Stimulated activated CD8-positive, alpha-beta memory T cell treated with anti-CD3 and anti-CD28 coated beads, Interleukin-2, amount 100 ng/mL, for 48 hours (primary cell): Measurements from ENCODE around the gene PGP.

Source experiments
- DNase-seq, 2 donors: peaks; one replicate each; pipeline ENCODE4 v3.0.0-alpha.2; 2020; ENCODE audit warnings: low read depth in 2 of 2

Gene PGP

GRCh38 chr16:2237102-2237482, 22.5 kb upstream of the PGP start:
- no peak for DNase-seq

- DNase-seq = no peak
Observed at GRCh38 chr16:2236337-2237101, 21.9 kb upstream of the PGP start, which contains the start of gene DNASE1L2. Gene DNASE1L2 (plus strand): TSS chr16:2236444. CDS start chr16:2236817, 373 bp downstream.

GRCh38 chr16:2235695-2236336, 21.2 kb upstream of the PGP start:
- no peak for DNase-seq

GRCh38 chr16:2235234-2235651, 20.6 kb upstream of the PGP start:
- no peak for DNase-seq

- DNase-seq = no peak
Observed at GRCh38 chr16:2234813-2235170, 20.2 kb upstream of the PGP start.

DNA sequence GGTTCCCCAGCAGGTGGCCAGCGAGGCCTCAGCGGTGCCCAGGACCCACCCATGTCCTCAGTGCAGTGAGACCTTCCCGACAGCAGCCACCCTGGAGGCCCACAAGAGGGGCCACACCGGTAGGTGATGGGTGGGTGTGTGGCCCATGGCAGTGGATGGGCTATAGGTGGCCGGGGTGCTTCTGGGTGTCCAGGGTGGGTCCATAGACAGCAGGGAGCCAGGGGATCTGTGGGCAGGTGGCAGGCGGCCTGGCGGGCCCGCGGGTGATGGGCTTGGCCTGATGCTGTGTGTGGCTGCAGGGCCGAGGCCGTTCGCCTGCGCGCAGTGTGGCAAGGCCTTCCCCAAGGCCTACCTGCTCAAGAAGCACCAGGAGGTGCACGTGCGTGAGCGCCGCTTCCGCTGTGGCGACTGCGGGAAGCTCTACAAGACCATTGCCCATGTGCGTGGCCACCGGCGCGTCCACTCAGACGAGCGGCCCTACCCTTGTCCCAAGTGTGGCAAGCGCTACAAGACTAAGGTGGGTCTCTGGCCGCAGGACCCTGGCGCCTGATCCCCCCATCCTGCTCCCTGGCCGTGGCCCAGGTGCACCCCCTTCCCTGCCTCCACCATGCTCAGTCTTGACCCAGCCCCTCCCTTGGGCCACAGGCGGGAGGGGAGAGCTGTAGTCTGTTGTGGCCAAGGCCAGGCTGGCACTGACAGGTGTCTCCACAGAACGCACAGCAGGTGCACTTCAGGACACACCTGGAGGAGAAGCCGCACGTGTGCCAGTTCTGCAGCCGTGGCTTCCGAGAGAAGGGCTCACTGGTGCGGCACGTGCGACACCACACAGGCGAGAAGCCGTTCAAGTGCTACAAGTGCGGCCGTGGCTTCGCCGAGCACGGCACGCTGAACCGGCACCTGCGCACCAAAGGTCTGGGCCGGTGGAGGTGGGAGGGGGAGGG, 19.5 kb upstream of the PGP start:
- DNase-seq = no peak

DNA sequence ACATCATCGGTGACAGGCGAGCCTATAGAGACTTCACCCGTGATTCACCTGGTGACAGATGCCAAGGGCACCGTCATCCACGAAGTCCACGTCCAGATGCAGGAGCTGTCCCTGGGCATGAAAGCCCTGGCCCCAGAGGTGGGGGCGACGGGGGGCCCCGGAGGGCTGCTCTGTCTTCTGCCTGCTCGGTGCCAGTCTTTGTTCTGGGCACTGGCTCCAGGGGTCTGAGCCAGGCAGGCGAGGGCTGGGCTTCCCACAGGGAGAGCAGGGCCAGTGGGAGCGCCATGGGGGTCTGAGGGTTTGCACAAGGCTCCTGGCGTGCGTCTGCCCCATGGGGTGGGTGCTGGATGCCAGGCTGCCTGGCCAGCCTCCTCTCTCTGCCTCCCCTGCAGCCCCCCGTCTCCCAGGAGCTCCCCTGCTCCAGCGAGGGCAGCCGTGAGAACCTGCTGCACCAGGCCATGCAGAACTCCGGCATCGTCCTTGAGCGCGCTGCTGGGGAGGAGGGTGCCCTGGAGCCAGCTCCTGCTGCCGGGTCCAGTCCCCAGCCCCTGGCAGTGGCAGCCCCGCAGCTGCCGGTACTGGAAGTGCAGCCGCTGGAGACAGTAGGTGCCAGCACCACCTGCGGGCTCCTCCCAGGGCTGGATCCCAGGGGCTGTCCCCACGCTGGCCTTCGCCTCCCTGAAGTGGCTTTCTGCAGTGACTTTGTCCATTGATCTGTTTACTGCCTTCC, 18.6 kb upstream of the PGP start:
- DNase-seq = no peak

GRCh38 chr16:2232094-2232990, 17.7 kb upstream of the PGP start:
- no peak for DNase-seq

GRCh38 chr16:2231016-2231931, 16.6 kb upstream of the PGP start:
- DNase-seq = no peak

GRCh38 chr16:2230376-2230775, 15.7 kb upstream of the PGP start:
- DNase-seq = no peak

DNA sequence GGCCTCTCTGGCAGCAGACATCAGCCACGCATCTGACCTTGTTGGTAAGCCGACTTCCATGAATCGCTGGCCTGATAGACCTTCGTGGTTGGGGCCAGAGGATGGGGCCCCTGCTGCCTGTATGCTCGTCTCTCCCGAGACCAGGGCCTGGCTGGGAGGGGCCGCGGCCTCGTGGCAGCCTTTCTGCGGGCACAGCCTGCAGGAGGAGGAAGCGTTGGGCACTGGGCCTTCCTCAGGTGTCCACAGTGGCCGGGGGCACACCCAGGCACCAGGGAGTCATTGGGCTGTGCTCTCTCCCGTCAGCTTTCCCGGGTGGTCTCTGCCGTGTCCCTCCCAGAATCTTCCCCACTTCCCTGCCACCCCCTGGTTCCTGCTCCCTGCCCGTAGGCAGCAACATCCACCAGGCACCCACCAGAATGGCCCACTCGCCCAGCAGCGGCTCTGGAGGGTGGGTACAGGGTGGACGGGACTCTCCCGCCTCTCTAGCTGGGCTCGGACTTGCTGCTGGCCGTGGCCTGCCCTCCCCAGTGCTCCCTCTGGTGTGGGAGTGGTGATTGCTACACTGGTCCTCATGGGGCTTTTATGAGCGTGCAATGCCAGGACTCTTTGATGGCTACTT, 15.1 kb upstream of the PGP start:
- DNase-seq = no peak

DNA sequence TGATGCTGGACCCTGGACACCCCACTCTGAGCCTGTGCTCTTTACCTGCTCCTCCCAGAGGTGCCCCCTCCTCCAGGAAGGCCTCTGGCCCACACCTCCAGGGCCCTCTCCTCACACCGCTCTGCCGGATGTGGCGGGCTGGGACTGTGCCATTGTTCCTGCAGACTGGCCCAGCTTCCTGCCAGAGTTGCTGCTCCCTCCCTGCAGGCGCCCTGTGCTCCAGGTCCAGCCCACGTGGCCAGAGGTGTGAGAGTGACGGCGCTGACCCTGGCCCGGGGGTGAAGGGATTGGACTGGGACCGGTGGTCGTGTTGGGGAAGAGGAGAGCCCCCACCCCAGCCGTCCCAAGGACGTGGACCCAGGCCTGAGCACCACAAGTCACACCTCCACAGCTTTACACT, 14.5 kb upstream of the PGP start:
- DNase-seq = no peak

DNA sequence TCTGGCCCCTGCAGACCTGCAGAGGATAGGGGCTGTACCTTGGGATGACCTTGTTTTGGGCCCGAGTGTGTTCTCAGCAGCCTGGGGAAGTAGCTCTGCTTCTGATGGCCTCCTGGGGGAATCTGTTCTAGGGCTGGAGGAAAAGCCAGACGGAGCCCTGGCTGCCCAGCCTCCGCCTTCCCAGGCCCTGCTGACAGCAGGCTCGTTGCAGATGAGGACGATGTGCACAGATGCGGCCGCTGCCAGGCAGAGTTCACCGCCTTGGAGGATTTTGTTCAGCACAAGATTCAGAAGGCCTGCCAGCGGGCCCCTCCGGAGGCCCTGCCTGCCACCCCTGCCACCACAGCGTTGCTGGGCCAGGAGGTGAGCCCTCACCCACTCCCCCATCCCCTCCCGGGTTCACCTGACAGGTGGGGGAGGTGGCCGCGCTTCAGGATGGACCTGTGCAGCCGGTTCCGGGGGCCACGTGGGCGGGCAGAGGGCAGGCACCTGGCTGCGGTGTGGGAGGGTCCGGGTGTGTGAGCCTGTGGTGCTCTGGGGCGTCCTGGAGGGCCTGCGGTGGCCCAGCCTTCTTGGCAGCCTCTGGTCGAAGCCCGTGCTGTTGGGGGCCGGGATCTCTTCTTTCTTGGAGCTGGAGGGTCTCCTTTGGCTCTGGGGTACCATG, 13.7 kb upstream of the PGP start:
- DNase-seq = no peak

DNA sequence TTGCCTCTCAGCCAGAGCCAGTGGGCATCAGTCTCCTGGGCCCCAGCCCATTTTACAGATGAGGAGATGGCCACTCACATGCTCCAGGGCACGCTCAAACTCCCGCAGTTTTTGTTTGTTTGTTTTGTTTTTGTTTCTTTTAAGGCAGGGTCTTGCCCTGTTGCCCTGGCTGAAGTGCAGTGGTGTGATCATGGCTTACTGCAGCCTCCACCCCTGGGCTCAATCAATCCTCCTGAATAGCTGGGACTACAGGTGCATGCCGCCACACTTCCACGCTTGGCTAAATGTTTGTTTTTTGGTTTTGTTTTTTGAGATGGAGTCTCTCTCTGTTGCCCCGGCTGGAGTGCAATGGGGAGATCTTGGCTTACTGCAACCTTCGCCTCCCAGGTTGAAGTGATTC, 12.3 kb upstream of the PGP start:
- DNase-seq = no peak

GRCh38 chr16:2226245-2226793, 11.7 kb upstream of the PGP start:
- no peak for DNase-seq

GRCh38 chr16:2223942-2224486, 9.4 kb upstream of the PGP start:
- no peak for DNase-seq

DNA sequence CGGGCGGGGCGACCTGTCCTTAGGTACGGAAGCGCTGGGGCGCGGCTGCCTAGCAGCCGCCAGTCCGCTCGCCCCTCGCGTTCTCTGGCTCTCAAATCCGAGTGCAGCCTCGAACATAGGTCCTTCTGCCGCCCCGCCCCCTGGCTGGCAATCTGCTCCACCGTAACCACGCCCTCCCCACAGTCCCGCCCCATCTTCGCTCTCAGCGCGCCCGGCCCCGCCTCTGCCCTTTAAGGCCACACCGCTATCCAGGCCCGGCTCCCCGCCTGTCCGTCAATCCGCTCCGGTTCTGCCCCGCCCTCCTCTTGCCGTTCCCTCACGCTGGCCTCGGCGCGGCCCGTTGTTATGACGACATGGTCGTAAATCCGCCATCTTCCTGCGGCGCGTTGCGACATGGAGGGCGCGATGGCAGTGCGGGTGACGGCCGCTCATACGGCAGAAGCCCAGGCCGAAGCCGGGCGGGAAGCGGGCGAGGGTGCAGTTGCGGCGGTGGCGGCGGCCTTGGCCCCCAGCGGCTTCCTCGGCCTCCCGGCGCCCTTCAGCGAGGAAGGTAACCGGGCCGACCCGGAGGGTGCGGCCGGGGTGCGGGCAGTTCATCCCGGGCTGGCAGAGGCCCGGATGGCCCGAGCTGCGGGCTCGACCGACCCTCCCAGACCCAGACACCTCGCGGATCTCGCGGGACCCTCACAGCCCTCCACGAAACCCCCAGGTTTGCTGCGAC, 8.7 kb upstream of the PGP start, which contains the start of gene E4F1:
TSS of gene E4F1 (plus strand) at position 371 of the 721 bp plus-strand sequence. CDS start at position 394, 23 bp downstream.
- DNase-seq = peak; percentile 100
